ENCODE data around the gene PPP4R1.
A peak's percentile ranks its signal among the peaks of the same experiment; 100 is the strongest.

PPP4R1 gene

DNA sequence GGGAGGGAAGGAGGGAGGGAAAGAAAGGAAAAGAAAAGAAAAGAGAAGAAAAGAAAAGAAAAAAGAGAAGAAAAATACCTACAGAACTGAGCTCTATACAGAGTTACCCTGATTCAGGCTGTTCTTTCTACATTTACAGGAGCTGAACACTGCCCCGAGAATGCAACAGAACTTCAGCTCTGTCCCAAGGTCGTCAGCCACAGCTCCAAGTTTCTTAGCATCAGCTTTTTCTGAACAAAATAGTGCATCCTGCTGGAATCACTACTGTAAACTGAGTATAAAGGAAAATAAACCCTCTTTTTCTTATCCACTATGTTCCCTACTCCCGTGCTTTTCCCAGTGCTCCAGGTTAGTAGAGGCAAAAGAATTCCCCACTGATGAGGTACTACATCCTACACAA, 4.7 kb upstream of the PPP4R1 start:
- WGBS = 38% methylated on average over 2 of the region's 3 CpGs
- H2BK15ac ChIP-seq (ENCODE audit: low read depth, poor library complexity, severe bottlenecking) = no peak overlapping the region
- no peak overlapping the region for H2AK5ac ChIP-seq (ENCODE audit: low read length, severe bottlenecking)
- no peak overlapping the region for H2AFZ ChIP-seq (ENCODE audit: low read depth, low read length)
- H4K91ac ChIP-seq (ENCODE audit: low read length) = no peak overlapping the region
- H3K27me3 ChIP-seq (ENCODE audit: control insufficient read depth in 1 of 2, insufficient read depth in 1 of 2, low read length in 2 of 2) = no peaks in the 10 kb centered on the region
- no peak overlapping the region for H2BK12ac ChIP-seq (ENCODE audit: low read length in 2 of 2)
- H3K4me3 ChIP-seq (ENCODE audit: insufficient read depth in 1 of 2, low read depth in 1 of 2, low read length in 2 of 2) = no peak overlapping the region
- no peaks in the 10 kb centered on the region for H3K36me3 ChIP-seq (ENCODE audit: control insufficient read depth in 1 of 2, insufficient read depth in 2 of 2, low read depth in 1 of 2, low read length in 2 of 2)
- H3K4me1 ChIP-seq (ENCODE audit: control insufficient read depth, insufficient read depth, low read depth, low read length) = peaks cover 7% of the 10 kb centered on the region
- no peaks in the 10 kb centered on the region for H3K79me1 ChIP-seq (replicated peaks; ENCODE audit: low read length, poor library complexity, severe bottlenecking)
- H3K14ac ChIP-seq (ENCODE audit: low read length in 2 of 2) = no peak overlapping the region
- no peak overlapping the region for H3K4ac ChIP-seq (ENCODE audit: low read depth in 1 of 2, low read length in 2 of 2)
- H3K9ac ChIP-seq (ENCODE audit: low read length) = peak overlapping the region; percentile 33
- H3K9me3 ChIP-seq (ENCODE audit: control insufficient read depth, low read length) = no peaks in the 10 kb centered on the region
- H2BK120ac ChIP-seq (ENCODE audit: low read depth, low read length) = no peak overlapping the region
- H3K4me2 ChIP-seq (ENCODE audit: low read length, poor library complexity, severe bottlenecking) = no peak overlapping the region
- no peak overlapping the region for H3K18ac ChIP-seq (ENCODE audit: low read depth in 1 of 2, low read length in 2 of 2)
- H2BK5ac ChIP-seq (ENCODE audit: low read depth, low read length, poor library complexity, severe bottlenecking) = no peak overlapping the region
- peak; percentile 44 for DNase-seq
- H3K27ac ChIP-seq (ENCODE audit: low read length, poor library complexity, severe bottlenecking) = no peak overlapping the region
- no peak overlapping the region for H4K8ac ChIP-seq (ENCODE audit: low read length)
- no peak overlapping the region for H3K23ac ChIP-seq (ENCODE audit: low read length in 2 of 2)

DNA sequence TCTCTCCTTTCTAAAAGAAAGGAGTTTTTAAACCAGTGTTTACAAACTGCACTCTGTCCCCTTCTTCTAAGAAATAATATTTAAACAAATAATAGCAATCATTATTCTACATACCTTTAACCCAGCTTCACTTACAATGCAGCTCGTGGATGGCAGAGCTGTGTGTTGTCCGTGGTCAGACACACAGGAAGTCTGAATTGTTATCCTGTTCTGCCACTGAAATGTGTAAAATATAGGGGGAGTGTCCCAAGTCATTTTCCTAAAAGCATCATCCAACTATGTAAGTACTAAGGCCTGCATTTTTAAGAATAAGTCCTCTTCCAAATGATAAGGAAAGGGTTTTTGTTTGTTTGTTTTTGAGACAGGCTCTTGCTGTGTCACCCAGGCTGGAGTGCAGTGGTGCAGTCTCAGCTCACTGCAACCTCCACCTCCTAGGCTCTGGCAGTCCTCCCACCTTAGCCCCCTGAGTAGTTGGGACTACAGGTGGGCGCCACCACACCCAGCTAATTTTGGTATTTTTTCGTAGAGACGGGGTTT, 2.7 kb upstream of the PPP4R1 start:
- Histone ChIP-seq H3K4ac (ENCODE audit: low read depth in 1 of 2, low read length in 2 of 2) (no peak overlapping the region), H2BK5ac (ENCODE audit: low read depth, low read length, poor library complexity, severe bottlenecking) (no peak overlapping the region), H3K4me3 (ENCODE audit: insufficient read depth in 1 of 2, low read depth in 1 of 2, low read length in 2 of 2) (no peak overlapping the region), H2AFZ (ENCODE audit: low read depth, low read length) (no peak overlapping the region), H3K27me3 (ENCODE audit: control insufficient read depth in 1 of 2, insufficient read depth in 1 of 2, low read length in 2 of 2) (no peaks in the 10 kb centered on the region), H3K27ac (ENCODE audit: low read length, poor library complexity, severe bottlenecking) (no peak overlapping the region), H4K8ac (ENCODE audit: low read length) (peak overlapping the region; percentile 75), H4K91ac (ENCODE audit: low read length) (no peak overlapping the region), H2BK120ac (ENCODE audit: low read depth, low read length) (no peak overlapping the region), H3K4me2 (ENCODE audit: low read length, poor library complexity, severe bottlenecking) (no peak overlapping the region), H3K18ac (ENCODE audit: low read depth in 1 of 2, low read length in 2 of 2) (peak overlapping the region in 1 of 2 experiments; percentile 5), H3K14ac (ENCODE audit: low read length in 2 of 2) (no peak overlapping the region), H2BK15ac (ENCODE audit: low read depth, poor library complexity, severe bottlenecking) (no peak overlapping the region), H3K79me1 (replicated peaks; ENCODE audit: low read length, poor library complexity, severe bottlenecking) (no peaks in the 10 kb centered on the region), H2AK5ac (ENCODE audit: low read length, severe bottlenecking) (no peak overlapping the region), H3K36me3 (ENCODE audit: control insufficient read depth in 1 of 2, insufficient read depth in 2 of 2, low read depth in 1 of 2, low read length in 2 of 2) (no peaks in the 10 kb centered on the region), H3K9ac (ENCODE audit: low read length) (no peak overlapping the region), H2BK12ac (ENCODE audit: low read length in 2 of 2) (peak overlapping the region in 1 of 2 experiments; percentile 29), H3K4me1 (ENCODE audit: control insufficient read depth, insufficient read depth, low read depth, low read length) (peaks cover 7% of the 10 kb centered on the region), H3K23ac (ENCODE audit: low read length in 2 of 2) (no peak overlapping the region), H3K9me3 (ENCODE audit: control insufficient read depth, low read length) (no peaks in the 10 kb centered on the region)
- WGBS = 70% methylated on average over 4 of the region's 5 CpGs
- DNase-seq = peak; percentile 47

DNA sequence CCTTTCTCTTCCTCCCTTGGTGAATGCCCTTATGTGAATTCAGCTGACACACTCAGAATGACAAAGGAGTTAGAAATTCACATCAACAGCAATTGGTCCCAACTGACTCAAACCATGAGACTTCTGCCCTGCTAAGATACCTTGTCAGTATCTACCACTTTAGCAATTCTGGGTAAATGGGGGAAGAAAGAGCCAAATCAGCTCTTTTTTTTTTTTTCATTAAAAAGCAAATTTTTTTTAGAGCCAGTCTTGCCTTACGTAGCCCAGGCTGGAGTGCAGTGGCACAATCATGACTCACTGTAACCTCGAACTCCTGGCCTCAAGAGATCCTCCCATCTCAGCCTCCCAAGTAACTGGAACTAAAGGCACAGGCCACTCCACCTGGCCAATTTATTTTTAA, 1.7 kb upstream of the PPP4R1 start:
- peak overlapping the region; percentile 81 for H2AK5ac ChIP-seq (ENCODE audit: low read length, severe bottlenecking)
- no peak overlapping the region for H2BK120ac ChIP-seq (ENCODE audit: low read depth, low read length)
- H2AFZ ChIP-seq (ENCODE audit: low read depth, low read length) = no peak overlapping the region
- H3K27me3 ChIP-seq (ENCODE audit: control insufficient read depth in 1 of 2, insufficient read depth in 1 of 2, low read length in 2 of 2) = no peaks in the 10 kb centered on the region
- peak; percentile 46 for DNase-seq
- no peak overlapping the region for H4K8ac ChIP-seq (ENCODE audit: low read length)
- H3K23ac ChIP-seq (ENCODE audit: low read length in 2 of 2) = no peak overlapping the region
- WGBS = 69% methylated on average over 2 of the region's 2 CpGs
- H3K79me1 ChIP-seq (replicated peaks; ENCODE audit: low read length, poor library complexity, severe bottlenecking) = no peaks in the 10 kb centered on the region
- H2BK15ac ChIP-seq (ENCODE audit: low read depth, poor library complexity, severe bottlenecking) = no peak overlapping the region
- H3K9me3 ChIP-seq (ENCODE audit: control insufficient read depth, low read length) = no peaks in the 10 kb centered on the region
- H3K14ac ChIP-seq (ENCODE audit: low read length in 2 of 2) = no peak overlapping the region
- H3K4ac ChIP-seq (ENCODE audit: low read depth in 1 of 2, low read length in 2 of 2) = no peak overlapping the region
- no peak overlapping the region for H3K4me2 ChIP-seq (ENCODE audit: low read length, poor library complexity, severe bottlenecking)
- no peak overlapping the region for H3K18ac ChIP-seq (ENCODE audit: low read depth in 1 of 2, low read length in 2 of 2)
- peaks cover 0 to 6% of the 10 kb centered on the region in 2 experiments for H3K36me3 ChIP-seq (ENCODE audit: control insufficient read depth in 1 of 2, insufficient read depth in 2 of 2, low read depth in 1 of 2, low read length in 2 of 2)
- no peak overlapping the region for H2BK12ac ChIP-seq (ENCODE audit: low read length in 2 of 2)
- H3K4me1 ChIP-seq (ENCODE audit: control insufficient read depth, insufficient read depth, low read depth, low read length) = peaks cover 7% of the 10 kb centered on the region
- H4K91ac ChIP-seq (ENCODE audit: low read length) = no peak overlapping the region
- H2BK5ac ChIP-seq (ENCODE audit: low read depth, low read length, poor library complexity, severe bottlenecking) = no peak overlapping the region
- peak overlapping the region; percentile 23 for H3K27ac ChIP-seq (ENCODE audit: low read length, poor library complexity, severe bottlenecking)
- peak overlapping the region; percentile 83 for H3K9ac ChIP-seq (ENCODE audit: low read length)
- H3K4me3 ChIP-seq (ENCODE audit: insufficient read depth in 1 of 2, low read depth in 1 of 2, low read length in 2 of 2) = no peak overlapping the region

DNA sequence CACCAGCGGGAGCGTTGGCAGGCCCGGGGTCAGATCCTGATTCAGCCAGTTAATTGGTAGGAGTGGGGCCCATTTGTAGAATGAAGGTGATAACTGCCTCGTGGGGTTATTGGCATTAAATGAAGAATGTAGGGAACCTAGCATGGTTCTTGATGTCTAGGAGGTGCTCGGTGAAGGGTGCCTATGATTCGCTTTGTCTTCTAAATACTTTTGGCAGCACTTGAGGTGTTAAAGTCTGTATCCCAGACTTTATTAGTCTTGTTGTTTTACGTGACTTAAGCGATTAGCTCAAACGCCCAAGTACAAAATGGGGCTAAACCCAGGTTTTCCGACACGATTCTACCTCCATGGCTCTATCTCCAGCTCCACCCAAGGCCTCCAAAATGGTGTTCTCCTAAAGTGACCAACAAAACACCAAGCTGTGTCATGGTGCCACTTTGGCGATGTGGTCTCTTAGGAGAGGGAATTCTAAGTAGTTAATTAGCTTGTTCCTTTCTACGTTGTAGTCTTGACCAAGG, 980 bp upstream of the PPP4R1 start:
- peak overlapping the region; percentile 65 for H2AK5ac ChIP-seq (ENCODE audit: low read length, severe bottlenecking)
- H3K79me1 ChIP-seq (replicated peaks; ENCODE audit: low read length, poor library complexity, severe bottlenecking) = no peaks in the 10 kb centered on the region
- WGBS = 57% methylated on average over 12 of the region's 13 CpGs
- H3K4me3 ChIP-seq (ENCODE audit: insufficient read depth in 1 of 2, low read depth in 1 of 2, low read length in 2 of 2) = peak overlapping the region; percentile 76 to 77
- H3K4me1 ChIP-seq (ENCODE audit: control insufficient read depth, insufficient read depth, low read depth, low read length) = peaks cover 7% of the 10 kb centered on the region
- H3K23ac ChIP-seq (ENCODE audit: low read length in 2 of 2) = no peak overlapping the region
- H4K8ac ChIP-seq (ENCODE audit: low read length) = peak overlapping the region; percentile 94
- H3K9me3 ChIP-seq (ENCODE audit: control insufficient read depth, low read length) = no peaks in the 10 kb centered on the region
- H3K4ac ChIP-seq (ENCODE audit: low read depth in 1 of 2, low read length in 2 of 2) = peak overlapping the region; percentile 81 to 95
- H3K27me3 ChIP-seq (ENCODE audit: control insufficient read depth in 1 of 2, insufficient read depth in 1 of 2, low read length in 2 of 2) = no peaks in the 10 kb centered on the region
- no peak overlapping the region for H3K14ac ChIP-seq (ENCODE audit: low read length in 2 of 2)
- H3K18ac ChIP-seq (ENCODE audit: low read depth in 1 of 2, low read length in 2 of 2) = peak overlapping the region; percentile 86 to 93
- peak overlapping the region; percentile 83 for H3K9ac ChIP-seq (ENCODE audit: low read length)
- peak overlapping the region; percentile 99 for H2BK120ac ChIP-seq (ENCODE audit: low read depth, low read length)
- H4K91ac ChIP-seq (ENCODE audit: low read length) = peak overlapping the region; percentile 92
- peak overlapping the region; percentile 24 to 71 for H2BK12ac ChIP-seq (ENCODE audit: low read length in 2 of 2)
- no peak for DNase-seq
- H3K36me3 ChIP-seq (ENCODE audit: control insufficient read depth in 1 of 2, insufficient read depth in 2 of 2, low read depth in 1 of 2, low read length in 2 of 2) = peaks cover 0 to 12% of the 10 kb centered on the region in 2 experiments
- peak overlapping the region; percentile 92 for H2BK5ac ChIP-seq (ENCODE audit: low read depth, low read length, poor library complexity, severe bottlenecking)
- H2AFZ ChIP-seq (ENCODE audit: low read depth, low read length) = no peak overlapping the region
- H3K4me2 ChIP-seq (ENCODE audit: low read length, poor library complexity, severe bottlenecking) = peak overlapping the region; percentile 77
- peak overlapping the region; percentile 69 for H3K27ac ChIP-seq (ENCODE audit: low read length, poor library complexity, severe bottlenecking)
- H2BK15ac ChIP-seq (ENCODE audit: low read depth, poor library complexity, severe bottlenecking) = no peak overlapping the region
